HuH-7 (cell line): ENCODE results near the gene TLR4.

Source experiments
- DNase-seq: peaks from one replicate; pipeline ENCODE4 v3.0.0; 2011; ENCODE audit warnings: low spot score

Gene TLR4

DNA sequence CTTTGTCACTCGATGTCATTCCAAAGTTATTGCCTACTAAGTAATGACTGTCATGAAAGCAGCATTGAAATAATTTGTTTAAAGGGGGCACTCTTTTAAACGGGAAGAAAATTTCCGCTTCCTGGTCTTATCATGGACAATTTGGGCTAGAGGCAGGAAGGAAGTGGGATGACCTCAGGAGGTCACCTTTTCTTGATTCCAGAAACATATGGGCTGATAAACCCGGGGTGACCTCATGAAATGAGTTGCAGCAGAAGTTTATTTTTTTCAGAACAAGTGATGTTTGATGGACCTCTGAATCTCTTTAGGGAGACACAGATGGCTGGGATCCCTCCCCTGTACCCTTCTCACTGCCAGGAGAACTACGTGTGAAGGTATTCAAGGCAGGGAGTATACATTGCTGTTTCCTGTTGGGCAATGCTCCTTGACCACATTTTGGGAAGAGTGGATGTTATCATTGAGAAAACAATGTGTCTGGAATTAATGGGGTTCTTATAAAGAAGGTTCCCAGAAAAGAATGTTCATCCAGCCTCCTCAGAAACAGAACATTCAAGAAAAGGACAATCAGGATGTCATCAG is 11.3 kb downstream of the TLR4 start:
- DNase-seq, result no peak

DNA sequence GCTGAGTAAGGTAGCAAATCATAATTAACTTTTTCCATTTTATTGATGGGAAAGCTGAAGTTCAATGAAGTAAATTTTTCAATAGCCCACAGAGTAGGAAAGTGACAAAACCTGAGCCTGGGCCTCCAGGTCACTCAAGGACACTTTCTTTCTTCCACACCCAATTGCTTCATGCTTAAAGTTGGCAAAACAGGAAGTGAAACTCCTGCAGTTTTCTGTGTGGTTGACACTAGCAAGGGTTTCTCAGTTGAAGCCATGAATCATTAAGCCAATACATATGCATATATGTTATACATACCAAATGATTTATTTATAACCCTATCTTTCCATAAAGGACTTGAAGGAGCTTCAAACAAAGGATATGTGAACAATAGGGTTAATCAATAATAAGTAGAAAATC is 13.9 kb downstream of the TLR4 start:
- no peak for DNase-seq

DNA sequence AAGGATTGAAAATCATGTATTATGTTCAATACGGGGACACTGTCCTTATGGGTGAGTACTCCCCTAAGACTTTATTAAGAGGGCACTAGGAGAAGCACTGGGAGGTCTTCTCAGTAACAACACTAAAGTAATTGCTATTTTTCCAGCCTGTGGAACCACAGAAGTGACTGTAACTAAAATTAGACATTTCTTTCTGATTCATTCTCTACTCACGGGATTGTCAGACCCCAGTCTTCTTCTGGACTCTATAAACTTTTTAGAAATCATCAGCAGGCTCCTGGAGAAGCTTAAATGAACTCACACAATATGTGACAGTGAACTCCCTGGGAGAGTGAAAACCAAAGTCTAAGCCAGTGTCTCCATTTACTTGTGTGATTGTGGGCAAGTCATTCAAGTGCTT is 14.5 kb downstream of the TLR4 start:
- no peak for DNase-seq

DNA sequence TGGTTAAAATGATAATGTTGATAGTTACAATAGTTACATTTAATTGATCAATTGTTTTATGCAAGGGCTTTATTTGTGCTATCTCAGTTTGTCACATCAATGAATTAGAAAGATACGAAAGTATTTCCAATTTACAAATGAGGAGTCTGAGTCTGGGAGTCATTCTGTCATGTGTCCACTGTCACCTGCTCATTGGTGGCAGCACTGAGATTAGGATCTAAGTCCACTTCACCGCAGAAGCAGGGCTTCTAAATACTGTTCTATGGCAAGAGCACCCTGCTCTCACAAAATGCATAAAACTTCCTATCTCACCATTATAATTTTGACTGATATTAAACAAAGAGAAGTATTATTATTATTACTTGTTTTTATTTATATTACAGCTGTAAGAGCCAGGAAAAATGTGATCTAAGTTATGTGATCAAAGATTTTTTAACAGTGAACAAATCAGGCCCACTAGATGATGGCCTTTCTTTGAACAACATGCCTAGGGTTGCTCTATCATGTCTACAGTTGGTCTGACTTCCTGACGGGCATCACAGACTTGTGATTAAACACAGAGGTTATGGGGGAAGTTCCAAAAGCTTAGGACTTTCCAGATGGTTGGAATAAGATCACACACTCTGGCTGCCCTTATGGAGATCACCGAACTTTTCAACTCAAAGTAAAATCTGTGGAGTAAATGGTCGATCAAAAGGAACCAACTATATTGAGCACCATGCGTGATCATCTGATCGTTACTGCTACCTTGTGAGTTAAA is 15.1 kb downstream of the TLR4 start:
- no peak for DNase-seq

DNA sequence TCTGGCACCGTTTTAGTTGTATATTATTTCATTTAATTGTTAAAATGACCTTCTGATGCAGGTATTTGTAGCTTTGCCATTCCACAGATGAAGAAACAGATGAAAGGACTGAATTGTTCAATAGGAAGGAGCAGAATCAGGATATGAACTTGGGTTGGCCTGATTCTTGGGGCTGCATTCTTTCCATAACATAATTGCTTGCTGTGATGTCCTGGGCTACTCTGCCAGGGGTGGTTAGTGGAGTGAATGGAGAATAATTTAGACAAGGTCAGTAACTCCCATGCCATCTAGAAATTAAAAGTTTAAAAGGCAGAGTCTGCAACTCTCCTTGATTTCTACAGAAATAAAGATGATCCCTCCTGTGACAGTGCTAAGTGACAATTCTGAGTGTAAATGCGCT is 15.9 kb downstream of the TLR4 start:
- no peak for DNase-seq

DNA sequence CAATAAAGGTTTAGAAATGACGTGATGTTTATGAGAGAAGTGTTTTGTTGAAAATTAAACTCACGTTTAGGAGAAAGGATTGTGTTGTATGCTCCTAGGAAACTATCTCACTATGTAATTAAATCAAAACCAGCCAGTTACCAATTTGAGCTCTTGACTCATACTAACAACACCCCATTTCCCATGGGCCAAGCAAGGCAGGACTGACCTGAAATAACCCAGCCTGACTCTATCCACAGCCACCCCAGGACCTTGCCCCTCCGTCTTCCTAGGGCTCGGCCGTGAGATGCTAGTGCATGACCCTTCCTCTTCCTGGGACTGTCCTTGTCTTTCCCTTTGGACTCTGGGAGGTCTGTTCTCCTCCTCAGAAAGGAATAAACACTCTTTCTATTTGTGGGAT is 16.4 kb downstream of the TLR4 start:
- no peak for DNase-seq

DNA sequence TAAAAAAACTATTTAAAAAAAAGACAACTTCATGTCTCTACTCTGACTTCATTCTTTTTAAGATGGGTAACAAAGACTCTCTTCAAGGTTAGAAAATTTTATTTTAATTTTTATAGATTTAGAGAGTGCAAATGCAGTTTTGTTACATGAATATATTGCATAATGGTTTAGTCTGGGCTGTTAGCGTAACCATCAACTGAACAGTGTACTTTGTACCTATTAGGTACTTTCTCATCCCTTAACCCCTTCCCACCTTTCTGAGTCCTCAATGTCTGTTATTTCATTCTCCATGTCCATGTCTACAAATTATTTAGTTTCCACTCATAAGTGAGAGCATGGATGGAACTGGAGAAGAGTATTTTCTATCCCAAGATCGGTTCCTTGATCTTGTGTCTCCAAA is 16.8 kb downstream of the TLR4 start:
- DNase-seq, result no peak

DNA sequence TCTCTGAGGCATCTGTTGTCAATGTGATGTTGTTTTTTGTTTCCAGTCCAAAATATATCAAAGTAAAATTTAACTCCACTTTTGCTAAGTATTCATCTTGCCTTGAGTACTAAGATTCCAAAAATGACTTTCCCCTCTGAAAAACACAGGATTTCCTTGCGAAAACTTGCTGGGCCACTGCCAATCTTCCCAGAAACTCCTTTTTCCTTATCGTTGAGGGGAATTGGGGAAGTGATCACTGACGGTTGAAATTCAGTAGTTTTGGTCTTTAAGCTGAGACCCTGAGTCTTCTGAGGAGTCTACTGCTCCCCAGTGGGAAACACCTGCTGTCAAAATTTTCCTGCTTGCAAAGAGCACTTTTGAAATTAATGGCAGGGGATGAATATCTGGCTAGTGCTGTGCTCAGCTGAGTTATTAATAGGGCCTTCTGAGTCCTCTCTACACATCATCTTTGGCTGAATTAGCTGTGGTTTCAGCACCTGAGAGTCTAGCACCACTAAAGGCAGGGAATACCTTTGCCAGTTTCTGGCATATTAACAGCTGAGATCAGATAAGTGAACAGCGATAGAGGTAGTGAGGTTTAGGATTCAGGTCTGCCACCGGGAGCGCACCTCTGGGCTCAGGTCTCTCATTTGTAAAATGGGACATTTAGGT is 18.0 kb downstream of the TLR4 start:
- DNase-seq, result no peak

DNA sequence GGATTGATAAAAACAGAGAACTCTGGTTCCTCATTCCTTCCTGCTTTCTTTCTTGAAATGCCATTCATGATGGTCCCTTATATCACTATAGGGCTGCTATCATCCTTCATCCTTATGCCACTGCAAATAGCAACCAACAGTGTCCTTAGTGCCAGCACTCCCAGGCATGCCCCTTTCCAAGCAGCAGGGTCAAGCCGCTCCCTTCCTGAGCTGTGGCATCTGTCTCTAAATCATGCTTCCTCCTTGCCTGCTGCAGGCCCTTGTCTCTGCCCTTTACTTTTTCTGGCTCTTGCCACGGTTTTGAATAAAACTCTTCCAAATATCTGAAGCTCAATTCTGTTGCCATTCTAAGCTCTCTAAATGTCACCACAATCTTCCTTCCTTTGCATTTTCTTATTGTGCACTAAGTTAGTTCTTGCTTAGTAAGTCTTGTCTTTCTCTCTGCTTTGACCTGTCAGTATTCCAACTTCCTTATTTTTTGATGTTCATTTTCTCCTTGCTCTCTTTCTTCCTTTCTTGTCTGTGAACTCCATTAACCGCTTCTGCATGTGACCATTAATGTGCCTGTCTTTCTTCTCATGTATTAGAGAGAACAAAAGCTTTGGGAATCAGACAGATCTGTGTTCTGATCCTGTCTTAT is 19.9 kb downstream of the TLR4 start:
- DNase-seq, result no peak

DNA sequence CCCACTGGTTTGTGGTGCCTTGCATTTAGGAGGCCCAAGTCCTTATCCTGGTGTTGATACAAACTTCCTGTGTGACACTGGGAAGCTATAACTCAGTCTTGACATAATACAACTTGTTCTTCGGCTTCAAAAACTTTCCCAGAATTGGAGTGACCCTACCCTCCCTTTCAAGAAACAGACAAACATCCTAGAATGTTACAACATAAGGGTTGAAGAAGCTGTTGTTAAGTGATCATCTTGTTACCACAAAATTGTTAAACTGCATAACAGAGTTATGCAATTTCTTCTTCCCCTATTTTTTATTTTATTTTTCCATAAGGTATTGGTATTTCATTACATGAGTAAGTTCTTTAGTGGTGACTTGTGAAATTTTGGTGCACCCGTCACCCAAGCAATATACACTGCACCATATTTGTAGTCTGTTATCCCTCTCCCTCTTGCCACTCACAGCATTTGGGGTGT is 21.3 kb downstream of the TLR4 start:
- no peak for DNase-seq

DNA sequence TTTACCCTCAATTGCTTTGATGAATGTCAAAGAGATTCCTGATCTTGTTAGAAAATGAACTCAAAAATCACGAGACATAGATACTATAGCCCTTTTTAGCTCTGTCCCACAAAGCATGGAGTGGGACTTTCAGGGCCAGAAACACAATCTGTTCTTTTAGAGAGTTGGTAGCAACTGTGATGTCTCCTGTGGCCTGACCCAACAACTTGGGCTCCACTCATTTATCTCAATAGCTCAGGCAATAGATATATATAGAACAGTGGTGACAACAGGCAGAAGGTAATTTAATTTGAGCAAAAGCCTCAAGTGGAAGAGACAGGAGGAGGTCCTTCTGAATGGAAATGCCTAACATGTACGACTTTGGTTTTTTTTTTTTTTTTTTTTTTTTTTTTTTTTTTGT is 25.2 kb downstream of the TLR4 start:
- no peak for DNase-seq

DNA sequence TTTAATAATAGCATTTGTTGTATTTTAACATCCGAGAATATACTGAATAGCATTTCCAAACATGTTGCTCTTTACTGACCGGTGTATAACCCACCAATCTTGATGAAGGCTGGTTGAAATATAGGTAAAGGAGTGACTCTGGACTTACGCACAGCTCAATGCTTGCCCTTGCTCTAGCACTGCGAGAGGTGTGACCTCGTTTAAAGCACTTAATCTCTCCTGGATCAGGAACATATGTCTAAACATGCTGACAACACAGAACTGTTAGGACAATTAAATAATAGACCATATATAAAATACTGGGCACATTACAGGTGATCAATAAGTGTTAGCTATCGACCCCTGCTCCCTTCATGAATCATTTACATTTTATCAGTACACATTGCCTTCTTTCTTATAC is 28.3 kb downstream of the TLR4 start:
- DNase-seq, result no peak

DNA sequence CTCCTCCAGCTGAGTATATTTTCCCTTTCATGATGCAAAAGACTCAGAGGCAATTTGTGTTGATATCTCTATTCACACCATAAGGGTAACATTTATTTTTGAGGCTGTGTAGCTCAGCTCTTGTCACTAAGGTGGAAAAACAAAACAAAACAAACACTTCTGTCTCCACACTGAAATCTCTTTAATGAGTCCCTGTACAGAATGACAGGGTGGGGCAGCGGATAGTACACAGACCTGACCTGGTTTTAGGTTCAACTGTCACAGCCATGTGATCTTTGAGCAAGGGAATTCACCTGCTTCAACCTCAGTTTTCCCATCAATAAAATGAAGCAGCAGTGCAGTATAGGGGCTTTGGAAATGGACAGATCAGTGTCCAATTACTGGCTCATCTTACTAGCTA is 29.3 kb downstream of the TLR4 start:
- DNase-seq, result no peak

DNA sequence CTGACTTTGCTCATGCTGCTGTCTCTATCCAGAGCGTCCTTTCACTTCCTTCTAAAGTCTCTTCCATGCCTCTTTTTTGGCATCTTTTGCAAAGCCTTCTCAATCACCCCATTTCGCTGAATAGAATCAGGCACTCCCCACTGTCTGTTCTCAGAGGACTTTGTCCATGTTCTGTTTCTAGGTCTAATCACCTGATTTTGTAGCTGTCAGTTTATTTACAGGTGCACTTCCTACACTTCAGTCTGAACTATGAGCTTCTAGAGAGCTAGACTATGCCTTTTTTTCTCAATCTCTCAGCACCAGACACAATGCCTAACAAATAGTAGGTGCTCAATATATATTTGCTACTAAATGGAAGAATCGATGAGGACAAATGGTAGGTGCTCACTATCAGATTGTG is 29.9 kb downstream of the TLR4 start:
- no peak for DNase-seq

DNA sequence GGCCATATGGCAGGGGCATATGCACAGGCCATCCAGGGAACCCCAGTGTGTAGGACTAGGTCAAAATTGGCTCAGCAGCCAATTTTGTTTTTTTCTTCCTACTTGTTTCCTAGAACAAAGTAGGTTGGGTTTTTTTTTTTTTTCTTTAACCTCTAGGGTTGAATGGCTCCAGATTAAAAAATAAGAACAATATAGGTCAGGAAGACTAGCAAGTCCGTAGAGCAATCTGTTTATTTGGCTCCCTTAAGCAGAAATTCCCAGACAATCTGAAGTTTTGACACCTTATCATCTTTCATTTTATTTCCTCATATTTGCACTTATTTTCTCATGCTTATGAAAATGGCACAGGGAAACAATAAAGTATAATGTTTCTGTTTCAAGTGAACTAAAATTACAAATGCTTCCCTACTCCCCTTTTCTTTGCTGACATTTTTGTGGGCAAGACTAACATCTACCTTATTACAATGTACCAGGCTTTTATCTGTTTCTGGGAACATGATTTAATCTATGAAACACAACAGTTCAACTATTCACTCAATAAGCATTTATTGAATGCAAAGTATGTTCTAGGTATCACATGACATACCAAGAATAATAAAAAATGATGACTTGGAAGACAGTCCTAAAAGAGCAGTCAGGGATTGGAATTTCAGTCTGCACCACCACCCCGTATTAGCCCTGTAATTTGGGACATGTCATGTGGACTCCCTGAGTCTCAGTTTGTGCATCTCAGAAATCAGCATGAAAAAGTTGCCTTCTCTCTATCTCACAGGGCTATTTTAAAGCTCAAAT is 30.5 kb downstream of the TLR4 start:
- DNase-seq, result no peak

DNA sequence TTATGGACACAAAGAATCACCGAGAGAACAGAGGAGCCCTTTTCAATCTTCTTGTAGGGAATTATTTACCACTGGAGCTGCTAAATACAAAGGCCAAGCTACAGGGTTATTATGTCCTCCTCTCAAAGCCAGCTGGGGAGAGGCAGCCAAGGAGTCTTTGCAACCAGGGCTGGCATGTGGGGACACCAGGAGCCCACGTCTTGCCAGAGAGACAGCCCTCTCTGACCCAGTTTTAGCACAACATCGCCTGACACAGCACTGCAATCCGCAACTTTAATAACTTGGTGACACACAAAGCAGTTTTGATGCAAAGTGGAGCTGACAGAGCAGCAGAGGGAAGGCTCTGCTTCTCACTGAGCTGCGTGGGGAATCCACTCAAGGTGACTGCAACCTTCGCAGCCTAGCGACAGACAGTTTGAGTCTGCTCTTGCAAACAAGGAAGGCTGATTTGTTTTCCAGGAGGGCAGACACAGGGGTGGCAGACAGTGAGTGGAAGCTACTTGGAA is 33.6 kb downstream of the TLR4 start:
- DNase-seq, result no peak

DNA sequence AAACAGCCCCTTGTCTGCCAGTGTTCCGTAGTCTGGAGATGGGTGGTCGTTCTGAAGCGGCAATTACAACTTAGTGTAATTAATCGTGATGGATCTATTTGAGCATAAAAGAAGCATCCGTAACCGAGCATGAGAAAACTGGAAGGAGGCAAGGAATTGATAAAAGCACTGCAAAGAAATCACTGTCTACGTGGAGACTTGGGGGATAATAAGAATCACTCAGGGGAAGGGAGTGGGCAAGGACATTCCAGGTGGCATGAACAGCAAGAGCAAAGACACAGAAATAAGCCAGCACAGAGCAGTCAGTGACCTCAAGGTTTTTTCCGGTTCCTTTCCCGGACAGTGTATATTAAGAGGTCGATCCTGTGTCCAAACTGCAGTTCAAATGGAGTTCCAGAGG is 35.0 kb downstream of the TLR4 start:
- DNase-seq, result no peak

DNA sequence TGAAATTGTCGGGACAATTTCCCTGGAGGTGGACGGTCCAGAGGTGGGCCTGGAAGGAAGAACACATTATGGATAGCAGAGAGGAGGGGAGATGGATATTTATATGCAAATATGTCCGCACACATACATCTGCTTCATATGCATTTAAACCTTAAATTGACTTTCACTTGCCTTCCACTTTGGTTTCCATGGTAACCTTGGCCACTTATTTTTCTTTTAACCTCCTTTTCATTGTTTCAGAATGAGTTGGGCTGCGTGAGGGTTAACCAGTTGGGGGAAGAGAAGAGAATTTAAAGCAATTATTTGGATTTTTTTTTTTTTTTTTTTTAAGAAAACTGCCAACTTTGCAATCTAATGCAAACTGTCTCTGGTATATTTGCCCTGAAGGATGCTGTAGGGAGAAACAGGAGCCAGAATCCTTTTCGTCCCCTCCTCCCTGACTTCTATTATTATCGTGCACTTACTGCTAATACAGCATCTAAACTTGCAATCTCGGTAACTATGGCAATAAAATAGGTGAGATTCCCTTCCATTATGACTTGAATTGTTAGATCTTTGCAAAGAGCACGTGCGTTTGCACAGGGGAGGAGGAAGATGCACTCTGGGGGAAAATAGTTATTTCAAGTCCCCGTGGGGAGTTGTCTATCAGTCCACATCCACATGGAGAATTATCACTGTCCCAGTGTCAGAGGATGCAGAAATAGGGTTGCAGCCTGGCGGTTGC is 35.6 kb downstream of the TLR4 start:
- no peak for DNase-seq

DNA sequence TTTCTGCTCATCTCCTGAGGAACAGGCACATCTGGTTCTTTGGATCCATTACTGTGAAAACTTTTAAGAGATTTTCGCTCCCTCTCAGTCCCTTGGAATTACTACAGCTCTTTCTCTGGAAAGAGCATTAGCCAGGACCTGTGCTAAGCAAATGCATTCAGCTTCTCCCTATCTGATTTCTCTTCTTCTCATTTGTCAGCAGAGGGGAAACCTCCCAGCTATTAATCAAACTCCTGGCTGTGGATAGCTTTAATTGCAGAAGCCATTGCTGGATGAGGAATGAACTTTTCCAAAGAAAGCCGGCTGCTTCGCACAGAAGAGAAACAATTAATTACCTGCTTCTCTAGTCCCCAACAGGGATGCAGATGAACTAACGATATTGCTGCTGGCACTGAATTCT is 37.9 kb downstream of the TLR4 start:
- no peak for DNase-seq

DNA sequence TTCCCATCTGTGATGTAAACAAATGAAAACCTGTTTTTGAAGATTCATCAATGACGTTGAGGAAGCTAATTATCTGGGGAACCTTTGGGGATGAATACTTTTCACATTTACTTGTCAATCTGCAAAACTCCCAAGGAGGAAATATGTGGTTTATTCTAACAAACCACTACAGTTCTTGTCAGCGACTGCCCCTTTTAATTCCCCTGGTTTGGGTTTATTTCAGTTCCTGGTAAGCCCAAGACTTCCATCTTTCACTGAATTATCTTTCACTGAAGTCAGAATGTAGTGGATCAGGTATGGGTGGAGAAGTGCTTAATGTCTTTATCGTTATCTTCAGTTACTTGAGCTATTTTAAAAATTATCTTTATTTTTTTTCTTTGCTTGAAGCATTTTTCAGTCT is 40.2 kb downstream of the TLR4 start:
- DNase-seq, result no peak

DNA sequence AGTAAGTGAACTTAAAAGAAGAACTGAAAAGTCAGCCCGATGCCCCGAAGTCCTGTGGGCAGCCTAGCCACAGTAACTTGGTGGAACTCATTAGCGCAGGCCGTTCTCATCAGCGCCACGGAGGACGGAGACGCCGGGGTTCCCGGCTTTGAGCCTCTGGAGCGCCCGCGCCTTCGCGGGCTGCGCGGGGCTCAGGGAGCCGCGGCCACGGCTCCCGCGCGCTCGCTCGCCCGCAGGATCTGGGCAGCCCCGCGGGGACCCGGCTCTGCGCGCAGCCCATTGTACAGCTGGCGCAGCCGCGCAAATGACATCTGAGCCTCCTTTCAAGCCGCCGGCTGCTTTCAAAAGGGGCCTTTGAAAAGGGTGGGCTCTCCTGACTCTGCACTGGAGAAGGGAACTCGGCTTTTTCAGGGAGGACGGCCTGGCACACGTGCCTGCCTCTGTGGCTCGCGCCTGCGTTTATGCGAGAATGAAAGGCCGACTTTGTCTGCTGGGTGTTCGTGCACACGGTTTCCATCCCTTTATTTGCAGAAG is 40.7 kb downstream of the TLR4 start:
- DNase-seq, result no peak
